HG02852 (cell line): ENCODE data around the gene SUPT6H.
"Not testable (repeated sequence)": the region's sequence is repeated elsewhere in the genome, so short reads cannot be mapped to it uniquely, and the experiment has no call there.

Source experiments
- ATAC-seq: cut with Tn5 transposase; IDR thresholded peaks from one replicate; pipeline ENCODE4 v1.9.1; 2021; ENCODE audit warnings: mild to moderate bottlenecking, moderate library complexity; ENCODE audit not compliant: unreplicated experiment

SUPT6H gene

DNA sequence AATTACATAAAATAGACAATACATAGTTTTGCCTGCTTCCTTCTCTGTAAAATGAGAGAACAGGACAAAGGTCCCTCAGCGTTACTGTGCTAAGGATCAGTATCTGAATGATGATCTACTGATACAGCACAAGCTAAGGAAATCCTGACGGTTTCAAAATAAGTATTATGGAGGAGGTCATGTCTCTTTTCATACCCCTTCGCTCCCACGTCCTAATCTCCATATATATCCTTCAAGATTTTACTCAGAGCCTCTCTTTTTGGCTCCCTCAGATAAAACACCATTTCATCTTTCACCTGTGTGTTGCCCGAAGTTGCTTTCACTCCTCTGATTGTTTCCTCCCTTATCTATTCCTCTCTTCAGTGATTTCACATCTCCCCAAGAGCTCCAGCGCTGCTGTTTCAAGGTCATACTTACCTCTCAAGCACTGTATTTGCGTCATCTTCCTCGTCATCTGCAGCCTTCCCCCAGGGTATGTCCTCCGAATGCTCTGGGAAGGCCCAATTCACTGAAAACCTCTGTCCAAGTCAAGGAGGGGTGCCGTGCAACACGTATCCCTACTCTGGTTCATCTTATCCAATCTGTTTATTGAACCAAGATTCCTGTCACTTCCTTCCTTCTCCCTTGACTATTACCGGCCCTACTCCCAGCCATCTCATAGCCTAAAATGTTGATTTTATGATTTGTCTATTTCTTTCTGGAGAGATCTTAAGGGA, 15.8 kb upstream of the SUPT6H start:
- no peak for ATAC-seq

DNA sequence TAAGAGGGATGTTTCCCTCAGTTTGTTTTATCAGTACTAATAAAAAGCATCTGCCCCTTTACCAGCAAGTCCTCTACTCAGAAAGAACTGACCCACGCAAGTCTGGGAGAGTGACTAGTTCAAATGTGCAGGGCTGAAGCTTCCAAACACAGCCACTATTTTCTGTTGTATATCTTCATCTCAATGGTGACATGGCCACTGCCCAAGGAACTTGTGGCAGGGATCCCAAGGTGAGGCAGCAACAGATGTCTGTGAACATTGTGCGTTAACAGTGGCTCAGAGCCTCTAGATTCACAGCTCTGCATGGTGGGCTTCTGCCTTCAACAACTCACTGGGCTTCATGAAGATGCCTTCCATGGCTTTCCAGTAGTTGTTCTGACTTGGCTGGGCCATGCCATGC, 13.3 kb upstream of the SUPT6H start:
- ATAC-seq = no peak

DNA sequence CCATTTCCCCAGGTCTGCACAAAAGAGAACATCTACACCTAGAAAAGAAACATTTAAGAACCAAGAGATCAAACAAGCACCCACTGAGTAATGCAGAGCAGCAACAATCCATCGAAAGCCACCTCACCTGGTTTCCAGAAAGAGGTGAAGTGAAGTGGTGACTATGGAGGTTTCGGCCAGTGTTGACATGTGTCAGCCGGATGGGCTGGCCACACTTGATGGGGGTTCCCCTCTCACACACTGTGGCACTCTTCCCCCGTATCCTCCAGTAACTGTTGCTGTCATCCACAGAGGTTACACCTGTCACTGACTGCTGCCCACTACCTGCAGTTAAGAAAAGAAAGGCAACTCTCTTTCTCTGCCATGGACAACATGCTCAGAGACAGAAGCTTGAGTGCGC, 6.8 kb upstream of the SUPT6H start:
- ATAC-seq = no peak

GRCh38 chr17:28657756-28658155, 4.2 kb upstream of the SUPT6H start:
- ATAC-seq = no peak

DNA sequence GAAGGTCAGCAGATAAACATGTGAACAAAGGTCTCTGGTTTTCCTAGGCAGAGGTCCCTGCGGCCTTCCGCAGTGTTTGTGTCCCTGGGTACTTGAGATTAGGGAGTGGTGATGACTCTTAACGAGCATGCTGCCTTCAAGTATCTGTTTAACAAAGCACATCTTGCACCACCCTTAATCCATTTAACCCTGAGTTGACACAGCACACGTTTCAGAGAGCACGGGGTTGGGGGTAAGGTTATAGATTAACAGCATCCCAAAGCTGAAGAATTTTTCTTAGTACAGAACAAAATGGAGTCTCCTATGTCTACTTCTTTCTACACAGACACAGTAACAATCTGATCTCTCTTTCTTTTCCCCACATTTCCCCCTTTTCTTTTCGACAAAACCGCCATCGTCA, 3.7 kb upstream of the SUPT6H start:
- not testable (repeated sequence) for ATAC-seq

- not testable (repeated sequence) for ATAC-seq
These were observed 3.1 kb upstream of the SUPT6H start for GRCh38 chr17:28658766-28659496.

DNA sequence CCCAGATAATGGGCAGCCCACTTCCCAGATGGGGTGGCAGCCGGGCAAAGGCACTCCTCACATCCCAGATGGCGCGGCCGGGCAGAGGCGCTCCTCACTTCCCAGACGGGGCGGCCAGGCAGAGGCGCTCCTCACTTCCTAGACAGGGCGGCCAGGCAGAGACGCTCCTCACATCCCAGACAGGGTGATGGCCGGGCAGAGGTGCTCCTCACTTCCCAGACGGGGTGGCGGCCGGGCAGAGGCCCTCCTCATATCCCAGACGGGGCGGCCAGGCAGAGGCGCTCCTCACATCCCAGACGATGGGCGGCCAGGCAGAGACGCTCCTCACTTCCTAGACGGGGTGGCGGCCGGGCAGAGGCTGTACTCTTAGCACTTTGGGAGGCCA, 2.5 kb upstream of the SUPT6H start:
- ATAC-seq = not testable (repeated sequence)

DNA sequence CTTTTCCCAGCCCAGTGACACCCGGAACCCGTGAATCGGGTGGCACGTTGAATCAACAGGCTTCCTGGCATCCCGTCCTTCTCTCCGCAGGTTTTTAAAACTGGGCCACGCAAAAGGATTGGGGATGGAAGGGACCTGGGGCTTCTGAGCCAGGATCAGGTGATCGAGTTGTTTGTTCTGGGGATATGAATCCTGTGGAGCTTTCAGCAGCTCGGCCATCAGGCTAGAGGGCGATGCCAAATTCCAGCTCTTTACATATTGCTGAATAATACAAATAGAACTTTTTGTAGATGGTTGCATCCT, 473 bp downstream of the SUPT6H start:
- ATAC-seq = no peak

DNA sequence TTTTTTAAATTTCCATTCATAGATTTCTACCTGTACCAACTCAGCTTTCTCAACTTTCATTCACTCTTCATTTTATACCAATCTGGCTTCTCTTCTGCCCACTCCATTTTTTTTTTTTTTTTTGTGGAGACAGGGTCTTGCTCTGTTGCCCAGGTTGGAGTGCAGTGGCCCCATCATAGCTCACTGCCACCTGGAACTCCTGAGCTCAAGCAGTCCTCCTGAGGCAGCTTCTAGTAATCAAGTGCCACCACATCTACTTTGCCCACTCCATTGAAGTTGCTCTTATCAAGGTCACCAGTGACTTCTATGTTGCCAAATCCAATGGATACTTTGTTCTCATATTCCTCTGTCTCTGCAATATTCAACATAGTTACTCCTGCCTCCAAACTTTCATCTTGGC, 1.7 kb downstream of the SUPT6H start:
- ATAC-seq = no peak

DNA sequence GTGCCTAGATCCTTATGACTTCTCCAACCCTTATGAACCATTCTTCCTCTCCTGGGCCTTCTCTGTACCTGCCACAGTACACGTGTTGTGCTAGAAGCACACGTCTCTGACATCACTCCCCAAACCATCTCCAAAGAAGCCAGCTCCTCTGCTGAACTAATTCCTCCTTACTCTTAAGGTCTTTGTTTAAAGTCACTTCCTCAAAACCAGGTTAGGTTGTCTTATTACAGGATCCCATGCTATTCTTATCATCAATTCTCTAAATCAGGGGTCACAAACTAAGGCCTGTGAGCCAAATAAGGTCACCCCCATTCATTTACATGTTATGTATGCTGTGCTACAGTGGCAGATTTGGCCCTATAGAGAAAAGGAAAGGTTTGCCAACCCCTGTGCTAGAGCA, 4.0 kb downstream of the SUPT6H start:
- ATAC-seq = no peak

DNA sequence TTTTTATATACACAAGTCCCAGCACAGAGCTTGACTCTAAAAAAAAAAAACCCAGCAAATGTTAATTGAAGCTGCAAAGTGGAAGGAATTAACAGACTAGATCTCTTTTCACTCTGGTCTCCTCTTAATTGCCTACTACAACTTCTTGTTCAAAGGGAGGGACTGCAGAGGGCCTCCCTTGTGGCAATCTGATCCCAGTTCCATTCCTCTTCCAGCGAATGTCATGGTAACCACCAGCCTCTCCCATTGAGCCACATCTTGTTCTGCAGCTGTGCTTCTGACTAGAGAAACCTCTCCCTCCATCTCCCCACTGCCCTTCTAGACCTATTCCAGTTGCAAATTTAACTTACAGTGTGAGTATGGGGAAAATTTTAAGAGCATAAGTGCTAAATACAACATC, 5.9 kb downstream of the SUPT6H start:
- no peak for ATAC-seq

DNA sequence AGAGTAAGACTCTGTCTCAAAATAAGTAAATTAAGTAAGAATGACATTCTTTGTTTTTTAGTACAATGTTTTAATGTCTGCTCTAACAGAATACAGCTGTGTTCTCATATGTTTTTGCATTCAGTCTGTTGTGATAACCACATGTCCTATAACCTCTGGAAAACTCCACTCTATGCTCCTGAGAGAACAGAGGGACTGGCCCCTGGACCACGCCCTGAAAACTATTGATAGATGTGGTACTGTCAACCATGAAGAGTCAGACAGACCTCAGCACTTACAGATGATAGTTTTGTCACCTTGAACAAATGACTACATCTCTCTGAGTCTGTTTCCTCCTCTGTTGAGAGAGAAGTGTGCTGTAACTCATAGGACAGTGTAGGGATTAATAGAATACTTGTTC, 7.9 kb downstream of the SUPT6H start:
- ATAC-seq = no peak

DNA sequence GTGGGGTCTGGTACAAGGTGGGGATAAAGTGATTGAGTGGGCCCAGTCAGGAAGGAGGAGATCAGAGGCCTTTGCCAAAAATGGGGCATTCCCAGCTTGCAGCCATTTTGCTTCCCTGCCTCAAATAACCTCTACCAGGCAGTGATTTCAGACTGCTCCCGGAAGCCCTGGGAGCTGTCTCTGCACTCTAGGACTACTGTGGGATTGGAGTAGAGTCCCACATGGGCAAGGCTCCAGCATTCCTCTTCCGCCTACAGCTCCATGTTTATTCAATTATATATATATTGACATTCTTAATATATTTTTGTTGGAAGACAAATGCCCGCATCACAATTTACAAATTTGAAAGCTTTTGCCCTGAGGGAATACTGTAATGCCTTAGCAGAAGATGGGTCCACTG, 13.5 kb downstream of the SUPT6H start:
- ATAC-seq = no peak

DNA sequence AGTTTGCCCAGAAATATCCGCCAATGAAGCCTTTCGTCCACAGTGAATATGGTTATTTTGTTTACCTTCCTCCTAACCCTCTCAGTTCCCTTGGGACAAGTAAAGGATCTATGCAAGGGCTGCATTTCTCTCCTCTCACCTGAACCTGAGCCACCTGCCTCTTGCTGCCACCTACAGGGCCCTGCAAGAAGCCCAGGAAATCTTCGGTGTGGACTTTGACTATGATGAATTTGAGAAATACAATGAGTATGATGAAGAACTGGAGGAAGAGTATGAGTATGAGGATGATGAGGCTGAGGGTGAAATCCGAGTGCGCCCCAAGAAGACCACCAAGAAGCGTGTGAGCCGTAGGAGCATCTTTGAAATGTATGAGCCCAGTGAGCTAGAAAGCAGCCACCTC, 14.0 kb downstream of the SUPT6H start:
- ATAC-seq = no peak

DNA sequence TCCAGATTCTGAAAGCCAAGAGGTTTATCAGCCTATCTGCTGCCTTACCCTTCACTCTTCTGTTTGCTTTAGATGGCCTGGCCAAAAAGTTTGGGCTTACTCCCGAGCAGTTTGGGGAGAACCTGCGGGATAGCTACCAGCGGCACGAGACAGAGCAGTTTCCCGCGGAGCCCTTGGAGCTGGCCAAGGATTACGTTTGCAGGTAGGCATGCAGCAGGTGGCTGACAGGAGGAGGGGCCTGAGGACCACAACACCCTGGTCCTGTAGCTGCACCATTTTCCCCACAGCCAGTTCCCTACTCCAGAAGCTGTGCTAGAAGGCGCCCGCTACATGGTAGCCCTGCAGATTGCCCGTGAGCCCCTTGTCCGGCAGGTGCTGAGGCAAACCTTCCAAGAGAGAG, 20.6 kb downstream of the SUPT6H start:
- ATAC-seq = no peak

- no peak for ATAC-seq
These were observed 23.0 kb downstream of the SUPT6H start for GRCh38 chr17:28684963-28685362.

DNA sequence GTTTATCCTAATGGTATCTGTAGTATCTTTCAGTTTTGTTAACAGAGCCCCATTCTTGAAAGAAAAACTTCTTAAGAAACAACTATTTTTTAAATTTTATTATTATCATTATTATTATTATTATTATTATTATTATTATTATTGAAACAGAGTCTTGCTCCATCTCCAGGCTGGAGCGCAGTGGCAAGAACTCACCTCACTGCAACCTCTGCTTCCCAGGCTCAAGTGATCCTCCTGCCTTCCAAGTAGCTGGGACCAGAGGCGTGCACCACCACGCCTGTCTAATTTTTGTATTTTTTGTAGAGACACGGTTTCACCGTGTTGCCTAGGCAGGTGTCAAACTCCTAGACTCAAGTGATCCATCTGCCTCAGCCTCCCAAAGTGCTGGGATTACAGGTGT, 23.4 kb downstream of the SUPT6H start:
- no peak for ATAC-seq

- ATAC-seq = no peak
These were observed 24.3 kb downstream of the SUPT6H start for GRCh38 chr17:28686296-28686695.

DNA sequence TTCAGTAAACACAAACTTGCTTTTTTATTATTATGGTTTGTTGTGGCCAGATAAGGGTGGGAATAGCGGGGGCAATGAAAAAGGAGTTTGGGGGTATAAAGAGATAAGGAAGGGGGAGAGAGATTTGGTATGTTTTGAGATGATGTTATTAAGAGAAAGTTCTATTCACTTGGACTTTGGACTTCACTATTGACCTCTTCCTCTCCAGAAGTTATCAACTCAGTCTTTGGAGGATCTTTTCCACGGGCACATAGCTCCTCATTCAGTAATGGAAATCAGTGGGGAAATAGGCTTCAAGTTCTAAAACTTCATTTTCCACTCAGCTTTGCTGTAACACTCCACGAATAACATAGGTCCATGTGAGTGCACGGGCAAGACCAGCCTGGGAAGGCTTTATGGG, 26.5 kb downstream of the SUPT6H start:
- no peak for ATAC-seq

DNA sequence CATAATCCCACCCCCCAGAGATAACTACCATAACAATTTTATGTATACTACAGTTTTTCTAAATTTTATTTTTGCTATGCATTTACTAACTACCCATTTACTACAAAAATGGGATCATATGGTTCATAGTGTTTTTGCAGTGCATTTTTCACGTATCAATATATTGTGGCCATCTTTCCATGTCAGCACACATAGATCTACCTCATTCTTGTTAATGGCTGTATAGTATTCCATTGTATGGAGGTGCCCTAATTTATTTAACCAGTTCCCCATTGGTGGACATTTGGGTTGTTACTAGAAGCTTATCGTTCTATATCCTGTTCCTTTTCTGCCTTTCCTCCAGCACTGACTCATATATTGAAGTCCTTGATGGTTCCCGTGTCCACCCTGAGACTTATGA, 27.0 kb downstream of the SUPT6H start:
- ATAC-seq = no peak

DNA sequence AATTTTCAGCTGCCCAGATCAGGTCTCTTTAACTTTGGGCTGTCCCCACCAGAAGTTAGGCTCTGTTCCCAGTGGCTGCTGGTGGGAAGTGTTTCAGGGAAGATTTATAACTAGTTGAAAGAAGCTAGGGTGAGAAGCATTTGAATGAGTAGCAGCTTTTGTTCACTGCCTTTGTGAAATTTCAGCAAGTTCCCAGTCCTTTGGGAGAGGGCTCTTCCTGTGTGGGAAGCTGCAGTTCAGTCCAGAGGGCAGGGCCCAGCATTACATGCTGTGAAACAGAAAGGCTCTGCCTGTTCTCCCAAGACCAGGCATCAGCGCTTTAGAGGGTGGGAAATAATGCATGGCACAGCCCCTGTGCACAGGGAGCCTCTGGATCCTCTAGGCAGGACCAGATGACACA, 31.9 kb downstream of the SUPT6H start:
- ATAC-seq = no peak

DNA sequence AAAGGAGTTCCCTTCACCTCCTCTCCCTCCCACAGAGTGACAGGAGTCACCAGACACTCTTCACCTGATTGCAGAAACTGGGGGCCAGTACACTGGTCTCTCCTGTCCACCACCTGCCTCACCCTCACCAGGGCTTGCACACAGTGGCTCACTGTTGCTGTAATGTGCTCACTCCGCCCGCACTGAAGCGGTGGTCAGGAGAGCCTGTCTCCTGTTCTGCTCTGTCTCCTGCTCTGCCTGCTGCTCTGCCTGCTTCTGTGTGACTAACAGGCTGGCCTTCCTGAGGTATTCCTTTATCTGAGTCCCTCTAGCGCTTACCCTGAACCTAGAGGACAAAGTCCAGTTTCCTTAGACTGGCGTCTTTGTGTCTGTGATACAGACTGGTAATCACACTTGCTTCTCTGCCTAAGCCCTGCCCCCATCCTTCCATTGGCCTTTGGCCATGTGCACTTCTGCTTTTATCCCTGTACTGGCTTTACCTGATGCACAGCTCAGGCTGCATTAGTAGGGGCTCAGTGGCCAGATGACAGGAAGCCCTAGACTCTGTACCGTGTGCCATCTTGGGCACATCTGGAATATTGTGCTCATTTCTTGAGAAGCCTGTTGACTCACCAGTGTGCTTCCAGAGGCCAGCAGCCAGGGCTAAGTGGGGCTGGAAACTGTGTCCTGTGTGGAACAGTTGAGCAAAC, 36.4 kb downstream of the SUPT6H start:
- no peak for ATAC-seq
